Muscle of leg (tissue), 11 donors: ENCODE data around the gene ZCWPW1. TPM values are rescaled to one million over a fixed set of nuclear protein-coding genes. Genes with fewer than 3 reads are reported as not detected.
"Not testable (repeated sequence)": the region's sequence is repeated elsewhere in the genome, so short reads cannot be mapped to it uniquely, and the experiment has no call there.

Experiments
- DNase-seq: peaks from one replicate; pipeline ENCODE4 v3.0.0; 2013
- H3K27ac ChIP-seq: one replicate; pipeline ENCODE4 v1.5.1; 2013; ENCODE audit warnings: mild to moderate bottlenecking, low read length, control low read depth
- H3K27me3 ChIP-seq: one replicate; pipeline ENCODE4 v1.6.1; 2013; ENCODE audit warnings: low read length; ENCODE audit not compliant: control insufficient read depth, insufficient read depth
- H3K36me3 ChIP-seq: one replicate; pipeline ENCODE4 v1.6.1; 2013; ENCODE audit warnings: low read length; ENCODE audit not compliant: control insufficient read depth, insufficient read depth
- H3K4me1 ChIP-seq: one replicate; pipeline ENCODE4 v1.6.1; 2013; ENCODE audit warnings: low read length; ENCODE audit not compliant: control insufficient read depth, insufficient read depth
- H3K4me3 ChIP-seq: one replicate; pipeline ENCODE4 v1.5.1; 2013; ENCODE audit warnings: low read length, control low read depth
- H3K9me3 ChIP-seq: replicated peaks from 2 replicates; pipeline ENCODE4 v1.6.1; 2013; ENCODE audit warnings: low read depth, low read length; ENCODE audit not compliant: control insufficient read depth
- WGBS: methylation state at CpG from one replicate; pipeline ENCODE4 v1.1.5; 2013; ENCODE audit warnings: missing lambda C conversion rate; ENCODE audit not compliant: insufficient coverage; 5-methylcytosine and 5-hydroxymethylcytosine counted together
- polyA plus RNA-seq, 8 donors: library from polyadenylated mRNA; unstranded; fragments of 120-200 nt; gene quantifications; one replicate each; pipeline versions ENCODE4 v1.2.1 to v1.2.3, GENCODE V29; 2013; ENCODE audit warnings: inconsistent platforms in 1 of 8, low replicate concordance in 1 of 8; ENCODE audit not compliant: insufficient read length in 8 of 8, insufficient read depth in 1 of 8
- total RNA-seq: library from RNA; stranded (reverse); fragments of 120-200 nt; gene quantifications from one replicate; pipeline ENCODE4 v1.2.4, GENCODE V29; 2013

Gene ZCWPW1
- total and polyA plus RNA-seq, 9 donors: 4.4 to 8.9 (median 5.2) TPM

DNA sequence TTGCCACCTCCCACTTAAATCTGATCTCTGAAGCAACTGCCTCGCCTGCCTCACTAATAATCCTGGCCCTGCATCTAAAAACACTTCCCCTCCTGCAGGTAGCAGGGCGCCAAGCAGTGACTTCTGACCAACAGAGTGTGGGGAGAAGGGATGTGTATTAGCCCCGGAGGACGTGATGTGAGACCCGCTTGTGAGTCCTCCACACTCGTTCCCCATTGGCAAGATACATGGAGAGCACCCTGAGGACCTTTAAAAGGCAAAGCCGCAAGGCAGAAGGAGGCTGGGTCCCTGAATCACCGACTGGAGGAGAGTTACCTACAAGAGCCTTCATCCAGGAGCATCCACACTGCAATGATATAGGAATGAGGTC, 61.3 kb downstream of the ZCWPW1 start:
- Histone ChIP-seq H3K27ac (no peak overlapping the region), H3K4me1 (peaks cover 6% of the 10 kb centered on the region)

DNA sequence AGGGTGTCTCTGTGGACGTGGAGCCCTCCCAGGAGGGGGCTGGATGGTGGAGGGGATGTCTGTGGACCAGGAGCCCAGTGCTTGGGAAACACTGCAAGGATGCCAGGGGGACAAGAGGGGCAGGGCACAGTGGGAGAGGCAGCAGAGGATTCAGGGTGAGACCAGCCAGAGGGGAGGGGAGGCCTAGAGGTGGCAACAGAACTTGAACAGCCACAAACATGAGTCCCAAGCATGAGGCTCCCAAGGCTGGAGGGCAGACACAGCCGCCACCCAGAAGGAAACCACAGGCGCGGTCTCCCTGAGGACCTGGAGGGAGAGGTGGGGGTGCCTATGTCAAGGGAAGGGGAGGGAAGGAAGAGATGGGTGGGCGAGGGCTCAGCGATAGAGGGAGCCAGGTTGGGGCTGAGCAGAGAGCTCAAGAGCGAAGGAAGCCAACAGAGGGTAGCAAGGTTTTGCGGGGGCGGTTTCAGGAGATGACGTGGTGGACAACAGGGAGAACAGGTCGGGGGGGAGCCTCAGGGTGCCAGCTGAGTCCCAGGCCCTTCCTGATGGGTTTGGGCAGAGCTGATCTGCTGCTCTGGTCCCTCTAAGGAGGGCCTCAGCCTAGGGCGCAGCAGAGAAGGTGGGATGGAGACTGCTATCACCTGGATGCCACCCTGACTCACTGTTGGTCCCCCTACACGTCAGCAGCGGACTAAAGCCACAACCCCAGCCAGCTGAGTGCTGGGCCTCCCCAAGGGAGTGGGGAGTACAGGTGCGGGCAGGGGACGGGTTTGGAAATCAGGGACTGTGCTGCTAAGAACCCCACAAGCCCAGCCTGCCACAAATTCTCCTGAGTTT, 61.9 kb downstream of the ZCWPW1 start:
- WGBS: 87% methylated on average over 16 of the region's 16 CpGs
- no peak for DNase-seq

More for the DNA sequence above, 61.3 kb downstream of the ZCWPW1 start:
- H3K9me3 ChIP-seq: no peaks in the 10 kb centered on the region
- no peaks in the 10 kb centered on the region for H3K27me3 ChIP-seq
- 79% methylated on average over 4 of the region's 8 CpGs for WGBS
- no peak for DNase-seq
- peaks cover 25% of the 10 kb centered on the region for H3K36me3 ChIP-seq
- H3K4me3 ChIP-seq: no peak overlapping the region

DNA sequence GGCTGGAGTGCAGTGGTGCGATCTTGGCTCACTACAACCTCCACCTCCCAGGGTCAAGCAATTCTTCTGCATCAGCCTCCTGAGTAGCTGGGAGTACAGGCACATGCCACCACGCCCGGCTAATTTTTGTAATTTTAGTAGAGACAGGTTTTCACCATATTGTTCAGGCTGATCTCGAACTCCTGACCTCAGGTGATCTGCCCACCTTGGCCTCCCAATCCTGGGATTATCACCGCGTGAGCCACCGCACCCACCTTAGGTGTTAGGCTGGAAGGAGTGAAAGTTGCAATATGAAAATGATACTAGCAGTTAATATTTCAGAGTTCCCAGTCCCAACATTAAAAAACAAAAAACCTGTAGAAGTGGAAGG, 62.5 kb downstream of the ZCWPW1 start:
- DNase-seq: not testable (repeated sequence)
- H3K36me3 ChIP-seq: peaks cover 38% of the 10 kb centered on the region

More for the DNA sequence above, 61.9 kb downstream of the ZCWPW1 start:
- Histone ChIP-seq H3K36me3 (peaks cover 31% of the 10 kb centered on the region), H3K27me3 (no peaks in the 10 kb centered on the region), H3K27ac (no peak overlapping the region), H3K4me3 (no peak overlapping the region), H3K4me1 (peaks cover 4% of the 10 kb centered on the region), H3K9me3 (no peaks in the 10 kb centered on the region)

DNA sequence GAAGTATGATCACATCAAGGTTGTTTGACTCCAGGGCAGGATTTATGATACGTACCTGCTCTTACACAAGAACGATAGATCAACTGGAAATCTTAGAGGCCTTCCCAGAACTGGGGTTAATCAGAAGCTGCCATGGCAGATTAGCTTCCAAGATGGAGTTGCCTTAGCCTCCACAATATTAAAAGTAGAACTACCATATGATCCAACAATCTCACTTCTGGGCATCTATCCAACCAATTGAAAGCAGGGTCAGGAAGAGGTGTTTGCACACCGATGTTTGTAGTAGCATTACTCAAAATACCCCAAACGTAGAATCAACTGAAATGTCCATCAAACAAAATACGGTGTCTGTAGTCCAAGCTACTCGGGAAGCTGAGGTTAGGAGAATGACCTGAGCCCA, 64.0 kb downstream of the ZCWPW1 start:
- H3K27me3 ChIP-seq: no peaks in the 10 kb centered on the region
- H3K4me3 ChIP-seq: no peak overlapping the region
- H3K9me3 ChIP-seq: no peaks in the 10 kb centered on the region
- H3K27ac ChIP-seq: no peak overlapping the region
- WGBS: 100% methylated on average over 3 of the region's 6 CpGs
- no peak for DNase-seq
- H3K36me3 ChIP-seq: peaks cover 50% of the 10 kb centered on the region
- peaks cover 3% of the 10 kb centered on the region for H3K4me1 ChIP-seq

More for the DNA sequence above, 62.5 kb downstream of the ZCWPW1 start:
- H3K4me1 ChIP-seq, H3K27ac ChIP-seq, H3K27me3 ChIP-seq, H3K4me3 ChIP-seq, H3K9me3 ChIP-seq: not testable (repeated sequence)
- WGBS: 100% methylated on average over 1 of the region's 7 CpGs

DNA sequence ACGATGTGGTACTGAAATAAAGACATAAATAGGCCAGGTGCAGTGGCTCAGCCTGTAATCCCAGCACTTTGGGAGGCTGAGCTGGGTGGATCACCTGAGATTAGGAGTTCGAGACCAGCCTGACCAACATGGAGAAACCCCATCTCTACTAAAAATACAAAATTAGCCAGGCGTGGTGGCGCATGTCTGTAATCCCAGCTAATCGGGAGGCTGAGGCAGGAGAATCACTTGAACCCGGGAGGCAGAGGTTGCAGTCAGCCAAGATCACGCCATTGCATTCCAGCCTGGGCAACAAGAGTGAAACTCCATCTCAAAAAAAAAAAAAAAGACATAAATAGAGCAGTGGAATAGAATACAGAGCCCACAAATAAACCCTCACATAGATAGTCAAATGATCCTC, 64.7 kb downstream of the ZCWPW1 start:
- not testable (repeated sequence) for H3K27me3 ChIP-seq, H3K4me3 ChIP-seq, H3K9me3 ChIP-seq, DNase-seq, H3K4me1 ChIP-seq, H3K27ac ChIP-seq
- peaks cover 57% of the 10 kb centered on the region for H3K36me3 ChIP-seq
- whole genome bisulfite sequencing: no CpG with 5 or more reads among the region's 7 CpGs

DNA sequence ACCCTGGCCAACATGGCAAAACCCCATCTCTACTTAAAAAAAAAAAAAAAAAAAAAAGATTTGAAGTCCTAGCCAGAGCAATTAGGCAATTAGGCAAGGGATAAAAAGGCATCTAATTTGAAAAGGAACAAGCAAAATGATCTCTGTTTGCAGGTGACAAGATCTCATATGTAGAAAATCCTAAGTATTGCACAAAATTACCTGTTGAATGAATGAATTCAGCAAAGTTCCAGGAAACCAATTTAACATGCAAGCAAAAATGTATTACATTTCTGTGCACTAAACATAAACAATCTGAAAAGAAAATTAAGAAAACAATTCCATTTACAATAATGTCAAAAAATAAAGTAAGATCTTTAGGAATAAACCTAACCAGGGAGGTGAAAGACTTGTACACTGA, 65.4 kb downstream of the ZCWPW1 start:
- Histone ChIP-seq H3K4me3 (no peak overlapping the region), H3K36me3 (peaks cover 60% of the 10 kb centered on the region), H3K4me1 (peaks cover 3% of the 10 kb centered on the region), H3K9me3 (no peaks in the 10 kb centered on the region), H3K27ac (no peak overlapping the region), H3K27me3 (no peaks in the 10 kb centered on the region)
- DNase-seq: no peak

DNA sequence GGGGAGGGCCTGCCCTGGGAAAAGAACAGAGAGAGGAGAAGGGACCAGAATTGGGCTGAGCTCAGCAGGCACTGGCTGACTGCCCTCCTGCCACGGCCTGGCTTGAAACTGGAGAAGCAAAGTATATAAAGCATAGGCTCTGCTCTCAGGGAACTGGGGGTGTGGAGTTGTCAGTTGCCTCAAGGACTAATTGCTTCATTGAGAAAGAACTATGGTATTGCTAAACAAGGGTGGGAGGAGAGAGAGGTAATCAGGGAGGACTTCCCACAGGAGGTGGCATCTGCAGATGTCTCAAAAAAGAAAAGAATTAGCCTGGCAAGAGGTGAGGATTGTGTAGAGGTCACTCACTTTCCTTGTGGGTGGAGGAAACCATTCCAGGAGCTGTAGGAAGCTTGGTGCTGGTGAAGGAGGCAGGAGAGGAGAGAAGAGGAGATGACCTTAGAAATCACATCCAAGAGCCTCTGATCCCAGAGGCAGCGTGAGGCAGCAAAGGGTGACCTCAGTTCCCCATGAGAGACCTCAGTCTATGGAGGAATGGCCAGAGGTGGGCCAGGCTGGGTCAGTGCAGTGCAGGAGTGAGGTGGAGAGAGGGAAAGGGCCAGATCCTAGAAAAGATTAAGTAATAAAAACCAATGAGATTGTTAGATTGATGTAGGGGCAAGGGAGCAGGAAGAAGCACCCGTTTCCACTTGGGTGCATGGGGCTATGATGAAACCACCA, 68.2 kb downstream of the ZCWPW1 start:
- no peak overlapping the region for H3K27ac ChIP-seq
- no peak overlapping the region for H3K4me3 ChIP-seq
- no peaks in the 10 kb centered on the region for H3K27me3 ChIP-seq
- no peaks in the 10 kb centered on the region for H3K4me1 ChIP-seq
- WGBS: 92% methylated on average over 3 of the region's 3 CpGs
- H3K9me3 ChIP-seq: no peaks in the 10 kb centered on the region
- peaks cover 71% of the 10 kb centered on the region for H3K36me3 ChIP-seq
- no peak for DNase-seq

DNA sequence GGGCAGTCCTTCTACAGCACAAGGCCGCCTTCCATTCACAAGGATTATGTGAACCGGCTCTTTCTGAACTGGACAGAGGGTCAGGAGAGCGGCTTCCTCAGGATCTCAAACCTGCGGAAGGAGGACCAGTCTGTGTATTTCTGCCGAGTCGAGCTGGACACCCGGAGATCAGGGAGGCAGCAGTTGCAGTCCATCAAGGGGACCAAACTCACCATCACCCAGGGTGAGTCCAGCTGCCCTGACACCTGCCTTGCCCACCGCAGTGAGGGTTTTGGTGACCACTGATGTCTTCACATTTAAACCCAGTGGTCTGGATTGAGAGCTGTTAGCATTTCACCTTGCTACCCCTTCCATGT, 69.7 kb downstream of the ZCWPW1 start:
- no peak for DNase-seq
- no peaks in the 10 kb centered on the region for H3K9me3 ChIP-seq
- no peak overlapping the region for H3K27ac ChIP-seq
- peaks cover 85% of the 10 kb centered on the region for H3K36me3 ChIP-seq
- WGBS: 96% methylated on average over 3 of the region's 8 CpGs
- H3K4me1 ChIP-seq: no peaks in the 10 kb centered on the region
- no peaks in the 10 kb centered on the region for H3K27me3 ChIP-seq
- no peak overlapping the region for H3K4me3 ChIP-seq

DNA sequence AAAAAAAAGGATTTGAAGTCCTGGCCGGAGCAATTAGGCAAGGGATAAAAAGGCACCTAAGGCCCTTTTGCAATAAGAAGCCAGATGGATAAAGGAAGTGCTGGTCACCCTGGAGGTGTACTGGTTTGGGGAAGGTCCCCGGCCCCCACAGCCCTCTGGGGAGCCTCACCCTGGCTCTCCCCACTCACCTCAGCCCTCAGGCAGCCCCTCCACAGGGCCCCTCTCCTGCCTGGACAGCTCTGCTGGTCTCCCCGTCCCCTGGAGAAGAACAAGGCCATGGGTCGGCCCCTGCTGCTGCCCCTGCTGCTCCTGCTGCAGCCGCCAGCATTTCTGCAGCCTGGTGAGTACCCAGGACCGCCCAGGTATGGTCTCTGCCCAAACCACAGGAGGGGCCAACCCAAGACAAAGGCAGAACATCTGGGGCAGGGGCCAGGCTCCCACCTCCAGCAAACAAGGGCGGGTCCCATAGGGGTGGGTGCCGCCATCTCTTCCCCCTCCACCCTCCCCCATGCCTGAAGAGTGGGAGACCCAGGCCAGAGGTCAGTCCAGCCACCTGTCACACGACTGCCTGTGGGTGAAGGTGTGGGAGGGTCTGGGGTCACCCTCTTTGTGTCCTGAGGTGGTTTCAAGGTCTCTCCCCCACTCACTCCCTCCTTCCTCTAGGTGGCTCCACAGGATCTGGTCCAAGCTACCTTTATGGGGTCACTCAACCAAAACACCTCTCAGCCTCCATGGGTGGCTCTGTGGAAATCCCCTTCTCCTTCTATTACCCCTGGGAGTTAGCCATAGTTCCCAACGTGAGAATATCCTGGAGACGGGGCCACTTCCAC, 70.3 kb downstream of the ZCWPW1 start, which contains the start of gene PILRB:
PILRB (plus strand) TSS at position 91 of the 830 bp plus-strand sequence; CDS start at position 277, 186 bp downstream.
- Histone ChIP-seq H3K4me1 (no peaks in the 10 kb centered on the region), H3K4me3 (no peak within 1 kb of the TSS), H3K36me3 (peaks cover 91% of the 10 kb centered on the region), H3K27me3 (no peaks in the 10 kb centered on the region), H3K9me3 (no peaks in the 10 kb centered on the region), H3K27ac (no peak within 1 kb of the TSS)
- DNase-seq: no peak
- 73% methylated on average over 6 of the region's 11 CpGs for WGBS

DNA sequence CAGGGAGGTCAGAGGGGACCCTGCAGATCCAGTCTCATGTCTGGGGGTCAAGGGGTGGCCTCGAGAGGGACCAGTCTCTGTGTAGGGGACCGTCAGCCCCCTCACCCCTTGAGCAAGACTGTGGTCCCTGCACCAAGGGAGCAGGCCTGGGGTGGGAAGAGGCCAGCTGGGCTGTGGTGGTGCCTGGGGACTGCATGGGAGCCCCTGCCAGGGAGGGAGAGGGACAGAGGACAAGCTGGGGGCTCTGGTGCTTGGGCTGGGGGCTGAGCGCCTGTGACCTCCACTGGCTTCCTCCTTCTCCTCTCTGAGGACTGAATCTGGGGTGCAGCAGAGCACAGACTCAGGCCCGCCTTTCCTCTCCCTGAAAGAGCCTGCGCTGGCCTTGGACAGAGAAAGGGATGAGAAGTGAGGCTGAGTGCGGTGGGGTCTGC, 71.4 kb downstream of the ZCWPW1 start:
- DNase-seq: no peak
- Histone ChIP-seq H3K36me3 (peaks cover 88% of the 10 kb centered on the region), H3K27ac (no peak overlapping the region), H3K9me3 (no peaks in the 10 kb centered on the region), H3K4me3 (no peak overlapping the region), H3K27me3 (no peaks in the 10 kb centered on the region), H3K4me1 (no peaks in the 10 kb centered on the region)
- 73% methylated on average over 2 of the region's 6 CpGs for WGBS
